ENCODE measurements around the gene SLC35A5.
"Not testable (repeated sequence)": the region's sequence is repeated elsewhere in the genome, so short reads cannot be mapped to it uniquely, and the experiment has no call there.

Gene SLC35A5

GRCh38 chr3:112561734-112562529, at the start of gene SLC35A5, which contains the start of gene ATG3:
SLC35A5 (plus strand) TSS chr3:112562045; CDS start chr3:112563404, 1,359 bp downstream.
ATG3 (minus strand) TSS chr3:112561962; CDS start chr3:112561528, 434 bp downstream.
- in situ Hi-C loops (cut with MboI; ENCODE audit: low pct_unique_long_range_greater_than_20kb, low sequenced_read_pairs), result no loop called here
- DNase-seq, result peak; percentile 99

- in situ Hi-C loops (cut with MboI; ENCODE audit: low pct_unique_long_range_greater_than_20kb, low sequenced_read_pairs), result loop anchor here (25.0 kb wide), 2 partner anchors 175 to 375 kb away; partner anchors contain the start of genes CD200 and GCSAM
- DNase-seq, result no peak
These were observed 49.5 kb upstream of the SLC35A5 start for GRCh38 chr3:112512320-112512719.

- in situ Hi-C loops (cut with MboI; ENCODE audit: low pct_unique_long_range_greater_than_20kb, low sequenced_read_pairs), result loop anchor here (25.0 kb wide), 2 partner anchors 177 to 377 kb away; partner anchors contain the start of genes CD200 and GCSAM
These were observed 47.2 kb upstream of the SLC35A5 start for GRCh38 chr3:112514527-112515128.

GRCh38 chr3:112518970-112519369, 42.9 kb upstream of the SLC35A5 start:
- in situ Hi-C loops (cut with MboI; ENCODE audit: low pct_unique_long_range_greater_than_20kb, low sequenced_read_pairs), result loop anchor here (25.0 kb wide), 2 partner anchors 182 to 382 kb away; partner anchors contain the start of genes CD200 and GCSAM
- peak; percentile 10 for DNase-seq

More at GRCh38 chr3:112514527-112515128, 47.2 kb upstream of the SLC35A5 start:
- DNase-seq, result no peak

- DNase-seq, result peak; percentile 66
- in situ Hi-C loops (cut with MboI; ENCODE audit: low pct_unique_long_range_greater_than_20kb, low sequenced_read_pairs), result loop anchor here (25.0 kb wide), 2 partner anchors 182 to 382 kb away; partner anchors contain the start of genes CD200 and GCSAM
These were observed 42.3 kb upstream of the SLC35A5 start for GRCh38 chr3:112519424-112520001.

GRCh38 chr3:112524127-112524526, 37.7 kb upstream of the SLC35A5 start:
- DNase-seq, result not testable (repeated sequence)
- in situ Hi-C loops (cut with MboI; ENCODE audit: low pct_unique_long_range_greater_than_20kb, low sequenced_read_pairs), result loop anchor here (25.0 kb wide), 2 partner anchors 187 to 387 kb away; partner anchors contain the start of genes CD200 and GCSAM

GRCh38 chr3:112530573-112530972, 31.3 kb upstream of the SLC35A5 start:
- in situ Hi-C loops (cut with MboI; ENCODE audit: low pct_unique_long_range_greater_than_20kb, low sequenced_read_pairs), result no loop called here
- DNase-seq, result no peak

GRCh38 chr3:112531358-112531781, 30.5 kb upstream of the SLC35A5 start:
- in situ Hi-C loops (cut with MboI; ENCODE audit: low pct_unique_long_range_greater_than_20kb, low sequenced_read_pairs), result no loop called here

GRCh38 chr3:112539825-112540650, 21.8 kb upstream of the SLC35A5 start:
- in situ Hi-C loops (cut with MboI; ENCODE audit: low pct_unique_long_range_greater_than_20kb, low sequenced_read_pairs), result no loop called here
- no peak for DNase-seq

More at GRCh38 chr3:112531358-112531781, 30.5 kb upstream of the SLC35A5 start:
- DNase-seq, result peak; percentile 48

GRCh38 chr3:112546216-112546759, 15.6 kb upstream of the SLC35A5 start:
- in situ Hi-C loops (cut with MboI; ENCODE audit: low pct_unique_long_range_greater_than_20kb, low sequenced_read_pairs), result no loop called here
- no peak for DNase-seq

GRCh38 chr3:112550859-112551258, 11.0 kb upstream of the SLC35A5 start:
- DNase-seq, result no peak
- in situ Hi-C loops (cut with MboI; ENCODE audit: low pct_unique_long_range_greater_than_20kb, low sequenced_read_pairs), result no loop called here

GRCh38 chr3:112555535-112556170, 6.2 kb upstream of the SLC35A5 start:
- in situ Hi-C loops (cut with MboI; ENCODE audit: low pct_unique_long_range_greater_than_20kb, low sequenced_read_pairs), result no loop called here
- DNase-seq, result no peak

GRCh38 chr3:112557976-112558375, 3.9 kb upstream of the SLC35A5 start:
- DNase-seq, result peak; percentile 45
- in situ Hi-C loops (cut with MboI; ENCODE audit: low pct_unique_long_range_greater_than_20kb, low sequenced_read_pairs), result no loop called here

- in situ Hi-C loops (cut with MboI; ENCODE audit: low pct_unique_long_range_greater_than_20kb, low sequenced_read_pairs), result no loop called here
These were observed 1.5 kb upstream of the SLC35A5 start for GRCh38 chr3:112560307-112560706.

GRCh38 chr3:112560721-112561483, 943 bp upstream of the SLC35A5 start:
- in situ Hi-C loops (cut with MboI; ENCODE audit: low pct_unique_long_range_greater_than_20kb, low sequenced_read_pairs), result no loop called here
- peak; percentile 86 for DNase-seq

More at GRCh38 chr3:112560307-112560706, 1.5 kb upstream of the SLC35A5 start:
- no peak for DNase-seq

- in situ Hi-C loops (cut with MboI; ENCODE audit: low pct_unique_long_range_greater_than_20kb, low sequenced_read_pairs), result no loop called here
- DNase-seq, result no peak
These were observed 436 bp upstream of the SLC35A5 start for GRCh38 chr3:112561484-112561733.

GRCh38 chr3:112564247-112564939, 2.5 kb downstream of the SLC35A5 start:
- in situ Hi-C loops (cut with MboI; ENCODE audit: low pct_unique_long_range_greater_than_20kb, low sequenced_read_pairs); DNase-seq: not testable (repeated sequence)

Measured in KBM-7 (cell line).